ENCODE measurements around the gene ARL6IP5.

Gene ARL6IP5

GRCh38 chr3:69087030-69087791 is 2.5 kb downstream of the ARL6IP5 start:
- no peak for DNase-seq

- DNase-seq, result no peak
Measured at GRCh38 chr3:69088063-69088462, 3.3 kb downstream of the ARL6IP5 start.

- DNase-seq, result no peak
Measured at GRCh38 chr3:69090021-69090420, 5.3 kb downstream of the ARL6IP5 start.

DNA sequence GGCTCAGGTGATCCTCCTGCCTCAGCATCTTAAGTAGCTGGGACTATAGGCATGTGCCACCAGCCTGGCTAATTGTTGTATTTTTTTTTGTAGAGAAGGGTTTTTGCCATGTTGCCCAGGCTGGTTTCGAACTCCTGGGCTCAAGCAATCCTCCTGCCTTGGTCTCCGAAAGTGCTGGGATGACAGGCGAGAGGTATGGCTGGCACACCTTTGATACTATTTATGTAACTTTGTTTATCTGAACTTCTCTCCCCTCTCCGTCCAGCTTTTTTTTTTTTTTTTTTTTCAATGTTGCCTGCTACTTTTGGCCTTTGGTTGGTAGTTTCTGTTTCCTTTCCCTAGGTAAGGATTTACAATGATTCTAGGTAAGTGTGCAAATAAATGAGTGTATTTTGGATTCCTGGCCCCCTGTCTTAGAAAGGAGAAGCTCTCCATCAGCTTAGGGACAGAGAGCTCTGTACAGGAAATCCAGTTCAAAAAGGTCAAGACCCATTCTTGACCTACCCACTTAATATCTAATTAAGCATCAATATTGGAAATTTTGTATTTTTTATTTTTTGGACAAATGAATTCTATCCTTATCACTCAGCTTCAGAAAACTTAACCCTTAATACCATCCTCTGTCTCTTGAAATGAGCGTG is 6.8 kb downstream of the ARL6IP5 start:
- DNase-seq, result no peak

DNA sequence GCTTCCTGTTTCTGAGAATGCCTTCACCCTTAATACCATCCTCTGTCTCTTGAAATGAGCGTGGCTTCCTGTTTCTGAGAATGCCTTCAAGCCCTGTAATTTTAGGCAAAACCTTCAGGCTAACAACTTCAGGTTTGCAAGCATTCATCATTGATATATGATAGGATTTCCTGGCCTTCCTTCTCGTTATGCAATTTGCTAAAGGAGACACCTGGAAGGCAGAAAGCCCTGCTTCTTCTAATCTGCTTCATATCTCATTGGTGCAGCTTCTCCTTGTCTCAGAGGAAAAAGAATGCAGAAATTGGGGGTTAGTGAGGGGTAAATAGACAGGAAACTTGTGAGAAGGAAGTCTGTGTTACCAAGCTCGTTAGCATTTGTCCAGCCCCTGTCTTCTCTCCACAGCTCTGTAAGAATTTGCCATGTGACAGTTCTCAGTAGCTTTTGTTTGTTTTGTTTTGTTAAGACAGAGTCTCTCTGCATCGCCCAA is 7.3 kb downstream of the ARL6IP5 start:
- no peak for DNase-seq

GRCh38 chr3:69094467-69095205 is 9.9 kb downstream of the ARL6IP5 start:
- no peak for DNase-seq

DNA sequence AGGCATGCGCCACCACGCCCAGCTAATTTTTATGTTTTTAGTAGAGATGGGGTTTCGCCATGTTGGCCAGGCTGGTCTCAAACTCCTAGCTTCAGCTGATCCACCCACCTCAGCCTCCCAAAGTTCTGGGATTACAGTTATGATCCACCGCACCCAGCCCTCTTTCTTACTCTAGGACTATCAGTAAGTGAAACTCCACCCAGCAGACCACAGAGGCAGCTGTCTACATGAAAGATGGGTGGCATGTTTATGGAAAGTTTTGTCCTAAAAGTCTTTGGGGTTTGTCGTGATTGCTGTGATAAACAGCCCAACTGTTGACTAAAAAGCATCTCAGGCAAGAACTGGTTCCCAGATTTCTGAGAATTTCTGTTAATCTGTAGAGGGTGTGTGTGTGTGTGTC is 10.9 kb downstream of the ARL6IP5 start:
- no peak for DNase-seq

GRCh38 chr3:69096299-69096698 is 11.6 kb downstream of the ARL6IP5 start:
- DNase-seq, result no peak

- no peak for DNase-seq
Measured at GRCh38 chr3:69097407-69098086, 12.8 kb downstream of the ARL6IP5 start.

- no peak for DNase-seq
Measured at GRCh38 chr3:69099576-69099975, 14.8 kb downstream of the ARL6IP5 start.

GRCh38 chr3:69102384-69102783 is 17.6 kb downstream of the ARL6IP5 start:
- no peak for DNase-seq

DNA sequence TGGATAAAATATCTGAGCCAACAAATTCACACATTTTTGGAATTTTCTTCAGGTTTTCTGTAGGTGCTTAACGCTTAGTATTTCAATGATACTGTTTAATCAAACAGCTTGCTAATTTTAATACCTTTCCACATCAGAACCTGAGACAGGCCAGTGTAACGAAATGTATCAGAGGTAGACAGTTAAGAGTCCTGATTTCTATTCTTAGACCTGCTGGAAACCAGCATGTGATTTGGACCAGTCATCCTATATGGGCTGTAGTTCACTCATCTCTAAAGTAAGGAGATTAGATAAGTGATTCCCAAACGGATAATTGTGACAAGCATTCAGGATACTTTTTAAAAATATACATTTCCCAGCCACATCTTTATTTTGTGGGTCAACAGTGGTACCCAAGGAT is 18.4 kb downstream of the ARL6IP5 start:
- DNase-seq, result no peak

DNA sequence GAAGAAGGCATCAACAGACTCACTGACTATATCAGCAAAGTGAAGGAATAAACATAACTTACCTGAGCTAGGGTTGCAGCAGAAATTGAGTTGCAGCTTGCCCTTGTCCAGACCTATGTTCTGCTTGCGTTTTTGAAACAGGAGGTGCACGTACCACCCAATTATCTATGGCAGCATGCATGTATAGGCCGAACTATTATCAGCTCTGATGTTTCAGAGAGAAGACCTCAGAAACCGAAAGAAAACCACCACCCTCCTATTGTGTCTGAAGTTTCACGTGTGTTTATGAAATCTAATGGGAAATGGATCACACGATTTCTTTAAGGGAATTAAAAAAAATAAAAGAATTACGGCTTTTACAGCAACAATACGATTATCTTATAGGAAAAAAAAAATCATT is 19.8 kb downstream of the ARL6IP5 start:
- DNase-seq, result no peak

- DNase-seq, result no peak
Measured at GRCh38 chr3:69105320-69105719, 20.6 kb downstream of the ARL6IP5 start.

GRCh38 chr3:69107841-69108240 is 23.1 kb downstream of the ARL6IP5 start:
- no peak for DNase-seq

- DNase-seq, result no peak
Measured at GRCh38 chr3:69108811-69109210, 24.1 kb downstream of the ARL6IP5 start.

DNA sequence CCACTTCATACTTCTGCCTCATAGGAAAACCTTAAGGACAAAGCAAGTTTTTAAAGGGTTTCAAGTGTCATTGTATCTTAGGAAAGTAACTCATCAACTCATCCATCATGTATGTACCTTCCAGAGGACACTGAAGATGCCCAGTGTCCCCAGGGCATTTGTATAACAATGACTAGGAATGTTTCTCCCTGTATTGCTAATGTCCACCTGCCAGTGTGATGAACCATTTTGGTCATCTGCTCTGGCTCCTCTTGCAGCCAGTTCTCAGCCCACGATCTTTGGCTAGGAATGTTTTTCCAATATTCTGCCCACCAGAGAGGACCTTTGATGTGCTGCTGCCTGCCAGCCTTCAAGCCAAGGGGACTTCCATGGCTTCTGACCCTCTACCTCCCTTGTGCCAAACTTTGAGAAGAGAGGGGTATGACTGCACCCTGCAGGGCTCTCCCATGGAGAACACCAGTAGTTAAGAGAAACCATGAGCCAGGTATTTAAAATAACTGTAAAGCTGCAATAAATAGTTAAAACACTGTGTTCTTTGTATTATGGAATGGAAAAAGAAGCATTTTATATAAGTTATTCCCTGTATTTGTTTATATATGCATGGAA is 26.3 kb downstream of the ARL6IP5 start:
- no peak for DNase-seq

DNA sequence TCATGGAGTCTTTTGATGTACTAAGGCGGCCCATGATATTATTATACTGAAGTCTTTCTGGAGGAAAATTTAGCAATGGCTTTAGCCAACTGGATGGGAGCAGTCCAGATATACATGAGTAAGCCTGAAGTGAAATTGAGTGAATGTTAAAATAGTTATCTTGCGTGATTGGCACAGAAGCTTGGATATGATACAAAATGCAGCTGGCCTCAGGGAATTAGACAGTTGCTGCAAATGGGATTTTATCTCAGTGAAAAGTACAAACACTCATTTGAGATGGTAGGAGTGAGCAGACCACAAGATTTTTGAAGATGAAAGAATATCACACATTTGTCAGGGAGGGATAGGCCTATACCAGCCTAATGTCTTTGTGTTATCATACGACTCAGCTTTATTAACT is 28.8 kb downstream of the ARL6IP5 start:
- no peak for DNase-seq

DNA sequence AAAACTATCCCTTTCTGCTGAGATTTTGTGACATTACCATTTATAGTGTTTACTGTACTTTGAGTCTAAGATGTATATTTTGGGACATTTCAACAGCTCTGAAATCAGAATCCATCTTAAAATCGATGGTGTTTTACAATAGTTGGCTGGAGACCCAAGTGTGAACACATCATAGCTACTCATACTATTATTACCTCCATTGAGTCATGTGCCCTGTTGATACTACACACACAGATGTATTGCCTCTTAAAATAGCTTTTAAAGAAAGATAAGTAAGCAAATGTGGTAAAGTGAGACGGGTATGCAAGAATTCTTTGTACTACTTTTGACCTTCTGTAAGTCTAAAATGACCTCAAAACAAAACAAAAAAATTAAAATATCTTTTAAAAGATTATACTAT is 31.0 kb downstream of the ARL6IP5 start:
- DNase-seq, result no peak

DNA sequence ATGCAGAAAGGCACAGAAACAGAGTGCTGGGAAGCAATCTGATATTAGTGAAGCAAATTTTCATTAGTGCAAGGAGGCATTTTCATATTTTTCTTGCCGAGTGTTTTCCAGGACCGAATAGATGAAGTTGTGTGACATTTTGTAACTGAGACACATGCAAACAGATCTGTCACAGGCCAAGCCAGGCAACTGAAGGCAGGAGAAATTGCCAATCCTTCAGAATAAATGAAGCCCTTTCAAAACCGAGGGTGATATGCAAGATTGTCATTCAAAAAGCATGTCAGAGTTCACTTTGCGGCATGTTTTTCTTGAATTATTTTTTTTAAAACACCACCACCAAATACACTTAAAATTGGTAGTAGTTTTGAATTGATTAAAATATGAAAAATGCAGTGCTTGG is 31.4 kb downstream of the ARL6IP5 start:
- DNase-seq, result no peak

- peak; percentile 69 for DNase-seq
Measured at GRCh38 chr3:69116897-69117296, 32.2 kb downstream of the ARL6IP5 start.

DNA sequence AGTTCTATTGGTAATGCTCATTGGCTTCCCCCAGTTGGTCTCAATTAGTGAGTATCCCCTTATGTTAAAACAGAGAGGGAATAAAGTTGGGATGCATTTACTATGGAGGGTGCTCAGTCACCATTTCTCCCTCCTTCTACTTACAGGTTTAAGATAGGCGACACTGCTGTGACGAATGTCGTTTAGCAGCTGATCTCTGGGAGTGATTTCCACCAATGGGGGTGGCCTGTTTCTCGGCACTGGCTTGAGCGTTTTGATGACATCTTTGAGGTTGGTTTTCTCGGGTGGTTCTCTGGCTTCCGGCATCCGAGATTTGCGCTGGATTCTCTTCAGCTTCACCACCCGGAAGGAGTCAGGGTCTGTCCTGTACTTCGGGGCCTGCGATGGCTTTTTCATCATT is 33.8 kb downstream of the ARL6IP5 start:
- no peak for DNase-seq

GRCh38 chr3:69119138-69119537 is 34.4 kb downstream of the ARL6IP5 start:
- DNase-seq, result no peak
